GM10847 (cell line): ENCODE measurements around the gene KIAA0753.

ENCODE experiments used
- POLR2A ChIP-seq: IDR thresholded peaks from 2 replicates; pipeline ENCODE4 v1.6.1; 2011; ENCODE audit not compliant: insufficient read length; ENCODE audit errors: extremely low read depth

The KIAA0753 gene

GRCh38 chr17:6633263-6633662, 7.2 kb downstream of the KIAA0753 start:
- TF ChIP-seq POLR2A = no peak

- TF ChIP-seq POLR2A = no peak
These were observed 8.0 kb downstream of the KIAA0753 start for GRCh38 chr17:6632530-6632929.

DNA sequence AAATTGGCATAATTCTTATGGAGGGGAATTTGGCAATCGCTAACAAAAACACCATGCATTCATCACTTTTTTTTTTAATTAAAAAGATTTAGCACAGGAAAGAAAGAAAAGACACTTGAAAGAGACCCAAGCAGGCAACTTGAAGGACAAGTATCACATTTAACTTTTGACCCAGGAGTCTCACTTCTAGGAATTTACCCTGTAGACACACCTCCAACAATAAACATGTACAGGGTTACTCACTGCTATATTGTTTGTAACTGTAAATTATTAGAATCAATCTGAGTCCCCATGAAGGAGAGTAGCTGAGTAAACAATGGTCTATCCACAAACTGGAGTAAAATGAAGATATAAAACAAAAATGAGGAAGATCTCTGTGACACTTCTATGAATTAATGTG, 10.1 kb downstream of the KIAA0753 start:
- TF ChIP-seq POLR2A = no peak

- TF ChIP-seq POLR2A = no peak
These were observed 13.5 kb downstream of the KIAA0753 start for GRCh38 chr17:6627019-6627418.

DNA sequence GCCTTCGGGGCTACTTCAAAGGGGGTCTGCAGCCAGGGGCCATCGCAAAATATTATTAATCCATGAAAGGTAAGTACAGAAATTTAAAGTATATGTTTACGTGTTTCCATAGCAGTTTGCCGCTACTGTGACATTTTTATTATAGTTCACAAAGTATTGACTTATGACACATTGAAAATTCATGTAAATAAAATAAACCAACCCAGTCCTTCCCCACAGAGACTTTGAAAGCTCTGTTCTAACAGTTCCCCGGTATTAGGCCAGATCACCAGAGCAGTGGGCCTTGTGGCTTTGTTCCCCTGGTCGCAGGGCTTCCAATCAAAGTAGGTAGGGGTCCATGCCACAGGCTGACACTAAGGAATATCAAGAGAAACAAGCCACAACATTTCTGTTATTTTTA, 13.9 kb downstream of the KIAA0753 start:
- no peak for TF ChIP-seq POLR2A

- no peak for TF ChIP-seq POLR2A
These were observed 16.6 kb downstream of the KIAA0753 start for GRCh38 chr17:6623941-6624340.

- no peak for TF ChIP-seq POLR2A
These were observed 29.3 kb downstream of the KIAA0753 start for GRCh38 chr17:6611231-6611630.

GRCh38 chr17:6610011-6610410, 30.5 kb downstream of the KIAA0753 start:
- TF ChIP-seq POLR2A = no peak

- no peak for TF ChIP-seq POLR2A
These were observed 32.2 kb downstream of the KIAA0753 start for GRCh38 chr17:6608321-6608720.

DNA sequence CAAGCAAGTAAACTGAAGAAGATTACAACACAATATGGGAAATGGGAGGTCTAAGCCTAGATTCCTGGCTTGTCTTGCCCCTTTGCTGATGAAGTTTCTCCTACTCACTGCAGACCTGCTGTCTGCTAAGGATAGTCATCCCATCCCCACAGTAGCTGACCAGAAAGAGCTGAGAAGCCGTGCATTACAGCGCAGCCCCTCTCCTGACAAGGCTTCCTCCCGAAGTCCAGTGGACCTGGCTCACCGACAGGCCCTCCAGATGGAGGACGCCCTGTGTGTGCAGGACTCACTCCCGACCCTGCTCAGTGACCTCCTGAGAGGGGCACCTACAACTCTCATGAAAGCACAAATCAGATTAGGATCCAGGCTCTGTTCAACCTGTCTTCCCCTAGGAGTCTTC, 35.4 kb downstream of the KIAA0753 start:
- TF ChIP-seq POLR2A = no peak

DNA sequence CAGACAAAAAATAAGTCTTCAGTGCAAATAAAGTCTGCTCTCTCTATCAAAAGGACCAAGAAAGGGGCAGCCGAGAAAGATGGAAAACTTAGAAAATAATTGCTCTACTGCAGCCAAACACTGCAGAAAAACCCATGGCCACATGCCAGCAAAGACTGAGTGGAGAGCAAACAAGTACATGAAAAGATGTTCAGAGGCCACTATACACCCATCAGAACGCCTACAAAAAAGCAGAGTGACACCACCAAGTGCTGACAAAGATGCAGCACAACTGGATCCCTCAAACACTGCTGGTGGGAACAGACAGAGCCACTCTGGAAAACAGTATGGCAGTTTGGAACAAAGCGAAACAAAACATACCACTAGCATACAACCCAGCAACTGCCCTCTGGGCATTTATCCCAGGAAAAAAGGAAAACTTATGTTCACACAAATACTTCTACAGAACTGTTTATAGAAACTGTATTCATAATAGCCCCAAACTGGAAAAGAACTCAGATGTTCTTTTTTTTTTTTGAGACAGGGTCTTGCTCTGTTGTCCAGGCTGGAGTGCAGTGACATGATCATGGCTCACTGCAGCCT, 36.7 kb downstream of the KIAA0753 start:
- no peak for TF ChIP-seq POLR2A

DNA sequence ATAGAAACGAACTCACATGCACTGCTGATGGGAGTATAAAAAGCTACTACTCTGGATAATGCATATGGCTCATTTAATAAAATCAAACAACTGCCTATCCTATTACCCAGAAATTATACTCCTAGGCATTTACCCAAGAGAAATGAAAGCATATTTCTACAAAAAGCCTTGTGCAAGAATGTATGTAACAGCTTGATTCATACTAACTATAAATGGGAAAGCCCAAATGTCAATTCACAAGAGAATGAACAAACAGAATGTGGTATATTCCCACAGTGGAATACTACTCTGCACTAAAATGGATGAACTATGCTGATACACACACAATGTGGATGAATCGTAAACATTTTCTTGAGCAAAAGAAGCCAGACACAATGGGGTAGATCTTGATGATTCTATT, 38.4 kb downstream of the KIAA0753 start:
- TF ChIP-seq POLR2A = no peak

GRCh38 chr17:6599364-6599763, 41.1 kb downstream of the KIAA0753 start:
- TF ChIP-seq POLR2A = no peak

DNA sequence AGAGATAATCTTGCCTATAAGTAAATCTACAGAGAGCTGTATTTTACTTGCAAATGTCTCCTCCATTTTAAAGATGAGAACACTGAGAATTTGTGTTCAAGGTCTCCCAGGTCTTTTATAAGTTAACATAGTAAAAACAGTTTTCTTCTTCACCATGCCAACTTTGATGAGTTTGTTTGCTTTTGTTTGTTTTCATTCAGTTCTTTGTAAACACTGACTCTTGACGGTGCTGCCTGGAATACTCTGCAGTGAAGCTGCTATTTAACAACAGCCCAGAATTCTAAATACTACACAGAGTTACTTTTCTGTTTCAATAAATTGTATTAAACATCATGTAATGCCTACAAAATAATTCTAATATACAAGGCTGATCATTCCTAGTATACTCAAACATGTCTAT, 42.8 kb downstream of the KIAA0753 start:
- TF ChIP-seq POLR2A = no peak

GRCh38 chr17:6596941-6597340, 43.6 kb downstream of the KIAA0753 start:
- no peak for TF ChIP-seq POLR2A

GRCh38 chr17:6596511-6596910, 44.0 kb downstream of the KIAA0753 start:
- no peak for TF ChIP-seq POLR2A

- no peak for TF ChIP-seq POLR2A
These were observed 44.4 kb downstream of the KIAA0753 start for GRCh38 chr17:6596081-6596480.

GRCh38 chr17:6592173-6592572, 48.3 kb downstream of the KIAA0753 start:
- no peak for TF ChIP-seq POLR2A
